BE2C (cell line): ENCODE results near the gene TMEM255B.
"Not testable (repeated sequence)": the region's sequence is repeated elsewhere in the genome, so short reads cannot be mapped to it uniquely, and the experiment has no call there.

Experiments used
- DNase-seq: peaks from one replicate; pipeline ENCODE4 v3.0.0-alpha.2; 2020
- H3K27me3 ChIP-seq: fragments of 250-450 bp; sonication (Bioruptor Pico); 2 replicates; pipeline ENCODE4 v1.5.1; 2020; ENCODE audit warnings: mild to moderate bottlenecking
- H3K36me3 ChIP-seq: fragments of 250-450 bp; sonication (Bioruptor Pico); 2 replicates; pipeline ENCODE4 v1.5.1; 2020; ENCODE audit warnings: mild to moderate bottlenecking
- H3K4me1 ChIP-seq: fragments of 250-450 bp; sonication (Bioruptor Pico); 2 replicates; pipeline ENCODE4 v1.5.1; 2020
- H3K4me3 ChIP-seq: 2 replicates; pipeline ENCODE4 v1.5.1; 2011; ENCODE audit warnings: low read depth, low read length
- H3K9me3 ChIP-seq: fragments of 250-450 bp; sonication (Bioruptor Pico); 2 replicates; pipeline ENCODE4 v1.5.1; 2020
- CTCF ChIP-seq: IDR thresholded peaks from 2 replicates; pipeline ENCODE4 v1.5.1; 2012; ENCODE audit warnings: mild to moderate bottlenecking, low read depth, low read length

TMEM255B gene

GRCh38 chr13:113822956-113823744 lies 64.1 kb downstream of the TMEM255B start:
- Histone ChIP-seq H3K4me3 (no peak overlapping the region), H3K9me3 (no peaks in the 10 kb centered on the region), H3K27me3 (no peaks in the 10 kb centered on the region), H3K4me1 (peaks cover 26% of the 10 kb centered on the region), H3K36me3 (no peaks in the 10 kb centered on the region)
- TF ChIP-seq CTCF = no peak
- DNase-seq = no peak

DNA sequence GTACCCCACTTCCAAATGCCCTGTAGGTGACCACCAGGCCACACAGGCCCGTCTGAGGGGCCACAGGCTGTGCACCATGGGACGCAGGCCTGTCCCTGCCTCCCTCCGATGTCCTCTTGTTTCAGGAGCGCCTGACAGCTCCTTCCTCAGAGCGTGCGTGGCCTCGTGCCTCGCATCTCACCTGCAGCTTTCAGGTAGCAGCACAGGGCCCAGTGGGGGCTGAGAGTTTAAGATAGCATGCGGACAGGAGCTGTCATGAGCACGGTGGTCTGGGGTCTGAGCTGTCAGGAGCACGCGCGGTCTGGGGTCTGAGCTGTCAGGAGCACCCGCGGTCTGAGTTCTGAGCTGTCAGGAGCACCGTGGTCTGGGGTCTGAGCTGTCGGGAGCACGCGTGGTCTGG lies 64.7 kb downstream of the TMEM255B start:
- Histone ChIP-seq H3K36me3 (no peaks in the 10 kb centered on the region), H3K9me3 (no peaks in the 10 kb centered on the region), H3K27me3 (no peaks in the 10 kb centered on the region), H3K4me1 (peaks cover 26% of the 10 kb centered on the region), H3K4me3 (no peak overlapping the region)
- TF ChIP-seq CTCF = no peak
- DNase-seq = no peak

DNA sequence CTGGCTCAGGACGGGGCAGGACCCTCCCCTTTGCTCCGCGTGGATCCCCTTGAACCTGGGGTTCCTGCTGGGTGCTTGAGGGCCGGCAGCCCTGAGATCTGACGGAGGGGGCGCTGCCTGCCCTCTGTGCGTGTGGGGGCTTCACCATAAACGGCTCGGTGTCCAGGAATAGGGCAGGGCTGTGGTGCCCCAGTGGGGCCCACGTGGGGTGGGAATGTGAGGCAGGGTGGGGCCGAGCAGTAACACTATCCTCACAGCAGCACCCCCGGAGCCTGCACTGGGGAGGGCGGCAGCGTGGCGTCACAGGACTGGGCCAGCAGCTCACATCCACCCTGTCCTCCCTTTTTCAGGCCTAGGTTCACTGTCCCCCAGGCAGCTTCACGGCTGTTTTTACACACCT lies 66.8 kb downstream of the TMEM255B start:
- Histone ChIP-seq H3K4me3 (no peak overlapping the region), H3K4me1 (peaks cover 11% of the 10 kb centered on the region), H3K27me3 (no peaks in the 10 kb centered on the region), H3K36me3 (no peaks in the 10 kb centered on the region), H3K9me3 (no peaks in the 10 kb centered on the region)
- no peak for TF ChIP-seq CTCF
- DNase-seq = no peak

GRCh38 chr13:113826446-113826845 lies 67.4 kb downstream of the TMEM255B start:
- H3K36me3 ChIP-seq, H3K27me3 ChIP-seq, DNase-seq, H3K4me3 ChIP-seq, H3K4me1 ChIP-seq, H3K9me3 ChIP-seq: not testable (repeated sequence)

DNA sequence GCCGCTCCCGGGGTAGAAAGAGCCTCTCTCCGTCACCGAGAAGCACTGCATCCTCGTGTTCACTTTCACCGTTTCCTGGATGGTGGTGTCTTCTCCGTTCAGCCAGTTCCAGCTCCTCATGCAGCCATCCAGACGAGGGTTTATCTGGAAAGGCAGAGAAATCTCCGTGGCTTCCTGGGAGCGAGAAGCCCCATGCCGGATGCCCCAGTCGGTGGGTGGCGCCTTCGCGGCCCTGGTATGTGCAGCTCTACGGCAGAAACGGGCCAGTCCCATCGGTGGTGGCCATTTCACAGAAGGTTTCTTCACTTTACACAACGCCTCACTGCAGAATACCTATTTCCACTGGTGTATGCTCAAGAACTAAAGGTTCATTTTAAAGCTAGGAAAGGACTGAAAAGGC lies 68.0 kb downstream of the TMEM255B start:
- H3K4me1 ChIP-seq = peaks cover 4% of the 10 kb centered on the region; the same call in 1 of the 2 replicates
- H3K4me3 ChIP-seq = no peak overlapping the region
- no peak for DNase-seq
- H3K9me3 ChIP-seq = no peaks in the 10 kb centered on the region
- H3K36me3 ChIP-seq = no peaks in the 10 kb centered on the region
- H3K27me3 ChIP-seq = no peaks in the 10 kb centered on the region
- no peak for TF ChIP-seq CTCF

GRCh38 chr13:113828282-113828825 lies 69.3 kb downstream of the TMEM255B start:
- Histone ChIP-seq H3K27me3 (no peaks in the 10 kb centered on the region), H3K4me3 (no peak overlapping the region), H3K4me1 (no peaks in the 10 kb centered on the region), H3K36me3 (no peaks in the 10 kb centered on the region), H3K9me3 (no peaks in the 10 kb centered on the region)
- TF ChIP-seq CTCF = no peak
- no peak for DNase-seq

DNA sequence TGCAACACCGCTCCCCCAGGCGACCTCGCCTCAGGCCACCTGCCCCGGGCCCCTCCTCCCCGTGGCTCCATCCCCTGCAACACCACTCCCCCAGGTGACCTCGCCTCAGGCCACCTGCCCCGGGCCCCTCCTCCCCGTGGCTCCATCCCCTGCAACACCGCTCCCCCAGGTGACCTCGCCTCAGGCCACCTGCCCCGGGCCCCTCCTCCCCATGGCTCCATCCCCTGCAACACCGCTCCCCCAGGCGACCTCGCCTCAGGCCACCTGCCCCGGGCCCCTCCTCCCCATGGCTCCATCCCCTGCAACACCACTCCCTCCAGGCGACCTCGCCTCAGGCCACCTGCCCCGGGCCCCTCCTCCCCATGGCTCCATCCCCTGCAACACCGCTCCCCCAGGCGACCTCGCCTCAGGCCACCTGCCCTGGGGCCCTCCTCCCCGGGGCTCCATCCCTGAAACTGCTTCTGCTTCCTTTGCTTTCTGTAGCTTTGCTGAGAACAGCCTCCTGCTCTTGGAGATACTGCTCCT lies 71.5 kb downstream of the TMEM255B start:
- H3K4me1 ChIP-seq, H3K4me3 ChIP-seq, H3K27me3 ChIP-seq, DNase-seq, H3K36me3 ChIP-seq, H3K9me3 ChIP-seq: not testable (repeated sequence)
